D721Med (cell line): ENCODE results near the gene EPS8L1.

Source experiments
- DNase-seq: peaks from one replicate; pipeline ENCODE4 v3.0.0; 2011; ENCODE audit warnings: low spot score; ENCODE audit not compliant: insufficient read length
- FAIRE-seq: peaks from 2 replicates; lab custom pipeline; 2011; peaks lifted over from hg19 to GRCh38; lab: Jason Lieb, UNC
- CTCF ChIP-seq: IDR thresholded peaks from 2 replicates; pipeline ENCODE4 v1.5.1; 2012; ENCODE audit warnings: mild to moderate bottlenecking, control low read depth; ENCODE audit not compliant: insufficient read depth; ENCODE audit errors: missing control alignments

The EPS8L1 gene

GRCh38 chr19:55071913-55072312, 3.8 kb upstream of the EPS8L1 start:
- DNase-seq: no peak
- no peak for TF ChIP-seq CTCF
- no peak for FAIRE-seq

GRCh38 chr19:55076321-55076720, 652 bp downstream of the EPS8L1 start:
- no peak for TF ChIP-seq CTCF
- FAIRE-seq (no peak), DNase-seq (no peak)

GRCh38 chr19:55077106-55077505, 1.4 kb downstream of the EPS8L1 start:
- TF ChIP-seq CTCF: no peak
- FAIRE-seq (no peak), DNase-seq (no peak)

- DNase-seq (no peak), FAIRE-seq (no peak)
- TF ChIP-seq CTCF: no peak
Observed at GRCh38 chr19:55078996-55079395, 3.3 kb downstream of the EPS8L1 start.

- DNase-seq (no peak), FAIRE-seq (no peak)
- TF ChIP-seq CTCF: no peak
Observed at GRCh38 chr19:55079400-55080038, 3.9 kb downstream of the EPS8L1 start.

GRCh38 chr19:55080121-55080967, 4.7 kb downstream of the EPS8L1 start:
- no peak for FAIRE-seq
- DNase-seq: no peak
- TF ChIP-seq CTCF: no peak
